Right renal cortex interstitium (tissue), 3 donors: Measurements from ENCODE around the gene SDE2. TPM values are rescaled to one million over a fixed set of nuclear protein-coding genes. Genes with fewer than 3 reads are reported as not detected.
"Not testable (repeated sequence)": the region's sequence is repeated elsewhere in the genome, so short reads cannot be mapped to it uniquely, and the experiment has no call there.

Experiments
- DNase-seq, 3 donors: peaks; one replicate each; pipeline ENCODE4 v3.0.0-alpha.2; 2013; ENCODE audit warnings: low read depth in 3 of 3, low spot score in 2 of 3
- polyA plus RNA-seq, 3 donors: library from polyadenylated mRNA; unstranded; fragments of 120-200 nt; gene quantifications; one replicate each; pipeline ENCODE4 v1.2.1, GENCODE V29; 2013; ENCODE audit not compliant: insufficient read length in 3 of 3

Gene SDE2
- polyA plus RNA-seq, 3 donors = 22.7 to 23.1 (median 23.0) TPM

DNA sequence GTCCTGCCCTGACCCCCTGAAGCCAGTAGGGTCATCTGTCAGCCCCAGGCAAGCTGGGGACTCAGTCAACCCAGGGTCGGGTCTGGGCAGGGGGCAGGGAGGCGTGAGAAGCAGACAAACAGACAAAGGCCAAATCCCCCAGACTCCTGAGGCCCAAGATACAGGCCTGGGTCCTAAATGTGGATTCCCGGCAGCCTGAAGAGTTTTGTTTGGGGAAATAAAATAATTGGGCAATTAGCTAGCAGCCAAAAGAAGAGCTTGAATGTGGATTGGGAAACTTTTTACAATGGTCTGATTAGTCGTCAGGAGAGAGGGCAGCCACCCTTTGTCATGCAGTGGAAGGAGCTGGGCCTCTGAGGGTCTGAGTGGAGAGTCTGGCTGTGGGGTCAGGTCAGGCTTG lies 53.6 kb downstream of the SDE2 start:
- no peak for DNase-seq

DNA sequence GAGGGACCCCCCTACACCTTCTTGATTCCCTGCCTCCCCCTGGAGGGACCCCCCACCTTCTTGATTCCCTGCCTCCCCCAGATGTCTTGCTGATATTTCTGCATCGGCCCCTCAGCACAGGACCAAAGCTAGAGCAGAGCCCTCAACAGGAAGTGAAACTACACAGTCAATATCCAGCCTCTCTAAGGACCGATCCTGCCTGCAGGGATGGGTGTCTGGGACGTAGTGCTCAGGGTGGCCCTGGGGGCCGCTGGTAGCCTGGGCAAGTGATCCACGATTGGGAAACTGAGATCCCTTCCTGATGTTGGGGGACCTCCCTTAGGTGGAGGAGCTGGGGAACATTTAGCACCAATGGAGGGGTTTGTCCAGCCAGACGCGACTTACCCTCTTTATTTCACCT lies 54.2 kb downstream of the SDE2 start:
- DNase-seq = no peak

DNA sequence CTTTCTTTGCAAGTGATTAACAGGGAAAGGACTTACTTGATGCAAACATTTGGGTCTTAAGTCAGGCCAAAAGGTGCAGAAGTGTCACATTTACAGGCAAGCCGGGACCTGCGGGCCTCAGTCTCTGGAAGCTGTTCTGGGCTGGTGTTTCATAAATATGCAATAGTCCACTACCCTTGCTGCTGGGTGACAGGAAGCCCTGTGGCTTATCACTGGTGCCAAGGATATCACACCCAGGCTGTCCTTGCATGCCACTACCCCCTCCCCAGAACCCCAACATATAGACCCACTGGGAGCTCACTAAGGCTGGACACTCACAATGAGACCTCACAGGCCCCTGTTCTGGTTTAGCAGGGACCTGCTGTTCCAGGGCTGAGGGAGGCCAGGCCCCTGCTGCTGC lies 54.8 kb downstream of the SDE2 start:
- no peak for DNase-seq

DNA sequence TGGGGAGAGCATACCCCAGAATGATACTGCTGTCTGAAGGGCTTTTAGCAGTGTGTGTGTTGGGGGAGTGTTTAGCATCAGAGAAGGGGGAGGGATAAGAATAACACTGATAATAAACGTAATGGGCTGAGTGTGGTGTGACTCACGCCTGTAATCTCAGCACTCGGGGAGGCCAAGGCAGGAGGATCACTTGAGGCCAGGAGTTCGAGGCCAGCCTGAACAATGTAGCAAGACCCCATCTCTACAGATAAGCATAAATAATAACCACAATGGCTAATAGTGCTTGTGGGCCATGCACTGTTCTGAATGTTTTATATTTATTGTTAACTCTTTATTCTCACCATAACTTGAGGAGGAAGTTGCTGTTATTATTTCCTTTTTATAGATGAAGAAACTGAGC lies 55.6 kb downstream of the SDE2 start:
- DNase-seq = no peak

DNA sequence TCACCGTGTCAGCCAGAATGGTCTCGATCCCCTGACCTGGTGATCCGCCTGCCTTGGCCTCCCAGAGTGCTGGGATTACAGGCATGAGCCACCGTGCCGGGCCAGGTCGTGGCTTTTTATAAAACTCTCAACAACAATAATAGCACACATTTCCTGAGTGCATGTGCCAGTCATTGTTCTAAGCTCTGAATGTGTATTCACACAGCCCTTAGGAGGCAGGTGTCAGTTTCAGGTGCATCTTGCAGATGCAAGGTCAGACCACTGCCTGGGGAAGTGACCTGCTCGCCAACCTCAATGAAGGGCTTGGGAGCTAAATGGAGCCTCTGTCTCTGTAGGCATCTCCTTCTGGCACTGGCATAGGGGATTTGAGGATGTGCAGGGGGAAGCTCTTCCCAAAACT lies 56.6 kb downstream of the SDE2 start:
- DNase-seq = no peak

DNA sequence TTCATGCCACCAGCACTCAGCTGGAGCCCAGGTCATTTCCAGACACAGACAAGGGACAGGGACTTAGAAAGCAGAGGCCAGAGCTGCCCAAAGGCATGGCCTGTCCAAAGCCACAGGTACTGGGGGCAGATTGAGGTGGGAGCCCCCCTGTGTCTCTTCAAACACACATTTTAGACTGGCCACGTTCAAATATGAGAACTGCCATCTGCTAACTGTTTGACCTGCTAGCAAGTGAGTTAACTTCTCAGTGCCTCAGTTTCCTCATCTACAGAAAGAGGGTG lies 57.3 kb downstream of the SDE2 start:
- no peak for DNase-seq

DNA sequence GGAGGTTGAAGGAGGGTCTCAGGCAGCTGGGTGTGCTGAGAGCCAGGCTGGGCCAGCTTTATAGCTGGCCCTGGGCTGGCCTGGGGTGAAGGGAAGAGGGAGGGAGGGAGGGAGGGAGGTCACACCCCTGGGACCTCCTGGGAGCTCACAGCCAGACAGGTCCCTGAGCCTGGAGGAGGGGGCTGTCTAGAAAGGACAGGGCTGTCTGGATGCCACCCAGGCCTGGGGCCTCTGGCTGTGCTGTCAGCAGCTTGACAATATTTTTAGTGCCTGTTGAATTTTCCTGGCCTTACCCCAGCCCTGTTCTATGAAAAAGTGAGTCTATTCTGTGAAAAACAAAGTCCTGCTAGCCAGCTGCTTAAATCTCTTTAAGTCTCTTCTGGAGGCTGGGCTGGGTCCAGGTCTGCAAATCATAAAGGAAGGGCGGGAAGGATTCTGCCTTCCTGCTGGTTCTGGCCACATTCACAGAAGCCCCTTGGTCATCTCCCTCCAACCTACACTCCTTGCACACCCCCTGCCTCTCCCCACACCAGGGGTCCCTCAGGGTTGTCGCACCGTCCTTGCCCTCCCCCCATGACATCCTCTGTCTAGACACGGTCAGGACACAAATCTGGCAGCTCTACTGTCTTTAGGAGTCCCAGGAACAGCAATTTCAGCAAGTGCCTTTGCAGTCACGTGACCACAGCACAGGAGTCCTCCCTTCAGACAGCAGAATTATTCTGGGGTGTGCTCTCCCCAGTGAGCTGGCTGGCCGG lies 57.8 kb downstream of the SDE2 start, which contains the start of gene LEFTY2:
LEFTY2 (minus strand) TSS at position 34 of the 755 bp plus-strand sequence. CDS start 80 bp downstream, outside the sequence.
- DNase-seq = no peak

DNA sequence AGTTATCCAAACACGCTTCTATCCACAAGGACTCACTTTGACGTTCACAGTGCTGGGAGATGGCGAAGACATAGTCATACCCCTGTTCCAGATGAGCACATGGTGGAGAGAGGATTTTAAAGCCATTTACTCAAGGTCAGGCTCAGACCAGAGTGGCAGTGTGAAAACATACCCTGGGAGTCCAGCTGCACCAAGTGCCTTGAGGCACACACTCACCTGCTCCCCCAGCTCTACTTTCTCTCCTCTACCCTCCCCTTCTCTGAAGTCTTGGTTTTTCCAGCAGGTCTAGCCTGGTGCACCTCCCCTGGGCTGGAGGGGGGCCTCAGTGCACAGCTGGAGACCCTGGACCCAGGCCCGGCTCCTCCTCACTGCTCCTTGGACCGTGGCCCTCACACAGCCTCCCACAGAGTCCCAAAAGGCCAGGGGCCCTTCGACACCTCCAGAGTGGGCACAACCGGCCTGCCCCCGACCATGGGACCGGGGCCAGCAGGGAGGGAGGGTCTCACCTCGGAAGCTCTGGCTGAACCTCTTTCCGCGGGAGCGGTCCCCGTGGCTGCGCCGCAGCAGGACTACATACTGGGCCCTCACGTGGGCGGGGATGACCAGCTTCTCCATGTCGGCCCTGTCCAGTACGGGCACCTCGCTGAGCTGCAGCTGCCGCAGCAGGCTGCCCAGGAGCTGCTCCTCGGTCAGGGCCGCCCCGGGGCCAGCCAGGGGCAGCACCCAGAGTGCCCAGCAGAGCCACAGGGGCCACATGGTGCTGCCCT lies 58.6 kb downstream of the SDE2 start:
- DNase-seq = no peak

DNA sequence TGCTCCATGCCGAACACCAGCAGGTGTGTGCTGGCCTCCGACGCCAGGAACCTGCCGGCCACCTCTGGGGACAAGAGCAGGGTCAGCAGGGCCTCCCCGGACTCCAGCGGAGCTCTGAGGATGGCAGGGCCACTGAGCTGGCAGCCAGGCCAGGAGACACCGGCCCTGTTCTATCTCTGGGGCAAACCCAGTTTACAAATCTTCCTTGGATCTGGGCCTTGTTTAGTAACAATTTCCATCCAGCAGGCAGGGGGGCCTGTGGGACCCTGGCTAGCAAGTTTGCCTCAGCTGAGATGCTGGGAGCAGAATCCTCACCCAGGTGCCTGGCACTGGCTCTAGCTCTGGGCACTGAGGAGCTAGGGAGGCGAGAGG lies 59.2 kb downstream of the SDE2 start:
- DNase-seq = not testable (repeated sequence)

DNA sequence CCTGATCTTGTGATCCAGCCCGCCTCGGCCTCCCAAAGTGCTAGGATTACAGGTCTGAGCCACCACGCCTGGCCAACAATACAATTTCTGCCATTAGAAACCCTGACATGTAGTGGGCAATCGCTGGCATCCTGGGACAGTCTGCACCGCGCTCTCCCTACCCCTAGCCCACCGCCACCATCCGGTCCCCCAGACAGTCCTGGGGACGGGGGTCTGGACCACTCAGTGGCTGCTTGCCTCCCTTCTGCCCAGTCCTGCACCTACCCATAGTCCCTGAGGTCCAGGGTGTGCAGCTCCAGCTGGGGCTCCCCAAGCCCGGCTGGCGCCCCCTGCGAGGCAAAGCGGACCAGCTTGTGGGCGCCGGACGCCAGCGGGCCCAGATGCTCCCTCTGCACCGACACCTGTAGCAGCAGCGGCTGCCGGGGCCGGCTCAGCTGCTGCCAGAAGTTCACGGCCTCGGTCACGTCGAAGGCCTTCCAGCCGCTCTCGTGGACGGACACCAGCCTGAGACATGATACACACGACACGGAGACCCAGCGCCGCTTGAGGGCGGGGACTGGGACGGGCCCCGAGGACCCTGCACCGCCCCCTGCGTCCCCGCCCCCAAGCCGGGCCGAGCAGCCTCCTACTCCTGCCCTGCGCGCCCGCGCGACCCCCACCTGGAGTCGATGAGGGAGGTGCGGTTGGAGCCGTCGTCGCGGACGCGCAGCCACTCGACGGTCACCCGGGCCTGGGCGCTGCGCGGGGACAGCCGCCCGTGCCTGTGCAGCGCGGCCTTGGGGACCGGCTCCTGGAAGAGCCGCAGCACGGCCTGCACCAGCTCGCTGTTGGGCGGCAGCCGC lies 59.8 kb downstream of the SDE2 start:
- DNase-seq = not testable (repeated sequence)

DNA sequence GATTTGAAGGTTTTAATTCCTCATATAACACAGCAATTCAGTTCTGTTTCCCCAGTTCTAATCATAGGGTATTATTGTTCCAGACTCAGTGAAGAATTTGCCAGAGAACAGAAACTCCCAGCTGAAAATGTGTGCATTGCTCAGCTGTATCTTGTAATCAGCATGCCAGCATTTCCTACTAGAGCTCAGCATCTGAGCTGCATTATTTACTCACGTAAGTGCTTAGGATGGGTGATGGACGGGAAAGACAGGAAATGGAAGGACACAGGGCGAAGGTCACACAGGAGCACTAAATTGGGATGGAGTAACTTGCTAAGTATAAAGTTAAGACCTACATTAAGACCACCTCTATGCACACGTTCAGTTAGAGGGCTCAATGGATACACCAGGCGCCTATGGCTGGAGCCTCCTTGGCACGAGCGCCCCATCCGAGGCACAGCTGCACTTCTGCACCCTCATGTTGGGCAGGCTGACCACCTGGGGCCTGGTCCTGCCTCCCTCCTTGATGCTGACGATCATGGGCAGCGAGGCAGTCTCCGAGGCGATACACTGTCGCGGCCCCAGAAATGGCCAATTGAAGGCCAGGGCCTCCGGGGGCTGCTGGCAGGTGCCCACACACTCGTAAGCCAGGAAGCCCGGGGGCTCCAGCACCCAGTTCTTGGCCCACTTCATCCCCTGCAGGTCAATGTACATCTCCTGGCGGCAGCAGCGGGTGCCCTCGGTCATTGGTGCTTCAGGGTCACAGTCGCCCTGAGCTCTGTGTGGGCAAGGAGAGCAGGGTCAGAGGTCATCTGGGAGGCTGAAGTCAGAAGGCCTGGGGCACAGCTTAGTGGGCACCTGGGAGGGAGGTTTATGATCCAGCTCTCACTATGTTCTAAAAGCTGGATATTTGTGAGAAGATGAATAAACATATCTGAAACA lies 61.8 kb downstream of the SDE2 start:
- no peak for DNase-seq

DNA sequence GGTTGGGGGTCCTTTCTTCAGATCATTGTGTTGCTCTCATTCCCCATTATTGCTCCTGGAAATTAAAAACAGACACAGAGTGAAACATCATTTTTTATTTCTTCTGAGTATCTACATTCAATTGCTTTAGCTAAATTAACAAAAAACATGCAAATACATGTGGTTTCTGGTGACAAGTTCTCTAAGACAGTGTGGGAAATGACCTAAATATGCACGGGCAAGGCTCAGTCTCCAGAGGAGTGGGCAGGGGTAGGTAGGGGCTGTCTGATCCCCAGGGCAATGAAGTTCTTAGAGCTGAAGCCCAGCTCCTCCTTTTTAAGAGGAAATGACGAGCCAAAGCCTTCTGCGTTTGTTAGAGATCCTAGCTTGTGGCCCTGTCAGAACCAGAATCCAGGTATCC lies 62.6 kb downstream of the SDE2 start:
- DNase-seq = no peak

DNA sequence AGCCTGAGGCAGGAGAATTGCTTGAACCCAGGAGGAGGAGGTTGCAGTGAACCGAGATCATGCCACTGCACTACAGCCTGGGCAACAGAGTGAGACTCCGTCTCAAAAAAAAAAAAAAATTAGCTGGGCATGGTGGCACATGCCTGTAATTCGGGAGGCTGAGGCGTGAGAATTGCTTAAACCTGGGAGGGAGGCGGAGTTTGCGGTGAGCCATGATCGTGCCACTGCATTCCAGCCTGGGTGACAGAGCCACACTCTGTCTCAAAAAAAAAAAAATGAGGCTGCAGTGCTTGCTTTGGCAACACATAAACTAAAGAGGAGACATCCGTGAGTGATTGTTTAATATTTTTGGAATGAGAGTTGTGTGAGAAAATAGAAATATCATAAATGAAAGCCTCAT lies 63.1 kb downstream of the SDE2 start:
- not testable (repeated sequence) for DNase-seq

DNA sequence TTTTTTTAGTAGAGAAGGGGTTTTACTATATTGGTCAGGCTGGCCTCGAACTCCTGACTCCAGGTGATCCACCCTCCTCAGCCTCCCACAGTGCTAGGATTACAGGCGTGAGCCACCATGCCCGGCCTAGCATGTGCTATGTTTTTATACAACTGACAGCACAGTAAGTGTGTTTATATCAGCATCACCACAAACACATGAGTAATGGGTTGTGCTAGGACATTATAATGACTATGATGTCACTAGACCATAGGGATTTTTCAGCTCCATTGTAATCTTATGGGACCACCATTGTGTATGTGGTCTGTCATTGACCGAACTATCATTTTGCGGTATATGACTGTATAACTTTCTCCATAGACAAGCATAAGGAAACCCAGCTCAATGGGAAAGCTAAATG lies 64.4 kb downstream of the SDE2 start:
- DNase-seq = no peak

DNA sequence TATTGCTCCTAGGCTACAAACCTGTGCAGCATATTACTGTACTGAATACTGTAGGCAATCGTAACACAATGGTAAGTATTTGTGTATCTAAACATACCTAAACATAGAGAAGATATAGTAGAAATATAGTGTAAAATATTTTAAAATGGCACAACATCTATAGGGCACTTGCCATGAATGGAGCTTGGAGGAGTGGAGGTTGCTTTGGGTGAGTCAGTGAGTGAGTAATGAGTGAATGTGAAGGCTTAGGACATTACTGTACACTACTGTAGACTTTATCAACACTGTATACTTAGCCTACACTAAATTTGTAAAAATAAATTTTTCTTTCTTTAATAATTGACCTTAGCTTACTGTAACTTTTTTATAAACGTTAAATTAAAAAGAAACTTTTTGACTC lies 66.1 kb downstream of the SDE2 start:
- DNase-seq = no peak

Other genes starting within 250 kb of the SDE2 start
- 100 to 1,000 TPM; 455 to 512 (median 512) TPM for gene SRP9, start 221.5 kb downstream of the SDE2 start, polyA plus RNA-seq
- gene EPHX1, start 189.2 kb downstream of the SDE2 start, polyA plus RNA-seq = 10 to 100 TPM; 53.5 to 59.1 (median 54.6) TPM
- gene TMEM63A, start 117.0 kb downstream of the SDE2 start, polyA plus RNA-seq = 10 to 100 TPM; 35.7 to 43.0 (median 41.0) TPM
- gene LEFTY1, start 110.2 kb downstream of the SDE2 start, polyA plus RNA-seq = 1 to 10 TPM; 3.0 to 5.8 (median 5.5) TPM
- gene PYCR2, start 75.1 kb downstream of the SDE2 start, polyA plus RNA-seq = 10 to 100 TPM; 40.2 to 50.2 (median 48.4) TPM
- 1 to 10 TPM in 2 of 3 donors, under 1 TPM in 1; 0.99 to 1.3 (median 1.0) TPM for gene LEFTY2, start 58.1 kb downstream of the SDE2 start, polyA plus RNA-seq
- gene H3-3A, start 63.4 kb upstream of the SDE2 start, polyA plus RNA-seq = 1,000 to 10,000 TPM; 1,290 to 1,416 (median 1,354) TPM
- 10 to 100 TPM; 58.6 to 60.4 (median 59.2) TPM for gene ACBD3, start 187.4 kb upstream of the SDE2 start, polyA plus RNA-seq
- under 1 TPM; 0.23 to 0.51 (median 0.40) TPM for gene MIXL1, start 224.3 kb upstream of the SDE2 start, polyA plus RNA-seq